Naive thymus-derived CD4-positive, alpha-beta T cell (primary cell): Measurements from ENCODE around the gene MYZAP. TPM values are rescaled to one million over a fixed set of nuclear protein-coding genes. Genes with fewer than 3 reads are reported as not detected.
"Not testable (repeated sequence)": the region's sequence is repeated elsewhere in the genome, so short reads cannot be mapped to it uniquely, and the experiment has no call there.

ENCODE experiments used
- ATAC-seq: fragments of 150-1000 bp; cut with Tn5 transposase; 2 replicates; pipeline ENCODE4 v1.10.0; 2021; ENCODE audit warnings: mild to moderate bottlenecking, moderate library complexity
- CTCF ChIA-PET: fragments of 350-600 bp; sonication (Branson Sonifier 250); formaldehyde crosslinking; loops from one replicate; lab custom pipeline; 2021; ENCODE audit warnings: antibody characterized with exemption; lab: Charles Lee
- POLR2A ChIA-PET: fragments of 350-600 bp; sonication (Branson Sonifier 250); formaldehyde crosslinking; loops from one replicate; lab custom pipeline; 2021; ENCODE audit warnings: antibody characterized with exemption, inconsistent platforms; lab: Charles Lee
- DNase-seq, 9 donors: peaks; one replicate each; pipeline versions ENCODE4 v3.0.0 to v3.0.0-alpha.2; 2020 to 2022; ENCODE audit warnings: mixed read lengths in 1 of 9
- H3K27ac ChIP-seq: one replicate; pipeline ENCODE4 v1.7.0; 2013; ENCODE audit warnings: mild to moderate bottlenecking, low read depth, low read length, moderate library complexity
- H3K27me3 ChIP-seq, 2 donors: one replicate each; pipeline ENCODE4 v1.7.0; 2013; ENCODE audit warnings: low read length in 2 of 2, mild to moderate bottlenecking in 2 of 2, moderate library complexity in 2 of 2; ENCODE audit not compliant: control insufficient read depth in 2 of 2, insufficient read depth in 2 of 2
- H3K36me3 ChIP-seq, 3 experiments: 1 replicate in 2 of 3; 2 replicates in 1 of 3; pipeline ENCODE4 v1.7.0; 2013; ENCODE audit warnings: low read length in 3 of 3, mild to moderate bottlenecking in 3 of 3, moderate library complexity in 1 of 3; ENCODE audit not compliant: insufficient read depth in 3 of 3, control insufficient read depth in 2 of 3
- H3K4me1 ChIP-seq, 2 donors: one replicate each; pipeline ENCODE4 v1.7.0; 2013; ENCODE audit warnings: low read length in 2 of 2, mild to moderate bottlenecking in 2 of 2, moderate library complexity in 1 of 2; ENCODE audit not compliant: control insufficient read depth in 2 of 2, insufficient read depth in 2 of 2
- H3K4me3 ChIP-seq: 2 replicates; pipeline ENCODE4 v1.7.0; 2013; ENCODE audit warnings: mild to moderate bottlenecking, low read length
- H3K9me3 ChIP-seq, 3 experiments: 1 replicate in 2 of 3; 2 replicates in 1 of 3; pipeline ENCODE4 v1.7.0; 2013; ENCODE audit warnings: low read length in 3 of 3; ENCODE audit not compliant: control insufficient read depth in 2 of 3
- H3K27ac Mint-ChIP-seq, 9 donors: one replicate each; pipeline ENCODE4 v1.8.0; 2020 to 2022; ENCODE audit warnings: mixed read lengths in 9 of 9, mild to moderate bottlenecking in 8 of 9, moderate library complexity in 5 of 9, inconsistent platforms in 2 of 9
- H3K27me3 Mint-ChIP-seq, 5 donors: one replicate each; pipeline ENCODE4 v1.8.0; 2021 to 2022; ENCODE audit warnings: mixed read lengths in 5 of 5, mild to moderate bottlenecking in 1 of 5
- H3K36me3 Mint-ChIP-seq, 5 donors: one replicate each; pipeline ENCODE4 v1.8.0; 2020 to 2022; ENCODE audit warnings: mixed read lengths in 5 of 5, mild to moderate bottlenecking in 3 of 5, inconsistent platforms in 1 of 5
- H3K4me1 Mint-ChIP-seq, 7 donors: one replicate each; pipeline ENCODE4 v1.8.0; 2020 to 2022; ENCODE audit warnings: mixed read lengths in 7 of 7, mild to moderate bottlenecking in 3 of 7, inconsistent platforms in 1 of 7
- H3K4me3 Mint-ChIP-seq, 10 donors: one replicate each; pipeline ENCODE4 v1.8.0; 2020 to 2022; ENCODE audit warnings: mild to moderate bottlenecking in 10 of 10, mixed read lengths in 10 of 10, moderate library complexity in 6 of 10, inconsistent platforms in 2 of 10
- H3K9me3 Mint-ChIP-seq, 11 donors: one replicate each; pipeline ENCODE4 v1.8.0; 2020 to 2022; ENCODE audit warnings: mixed read lengths in 11 of 11, mild to moderate bottlenecking in 4 of 11, inconsistent platforms in 1 of 11, moderate library complexity in 1 of 11
- intact Hi-C, 2 donors: fragments of 100-400 bp; cut with micrococcal nuclease; formaldehyde crosslinking; loops; one replicate each; pipeline ENCODE4 v1.15.1; 2023
- polyA plus RNA-seq, 2 donors: library from polyadenylated mRNA; unstranded; fragments of 300-500 nt; fragmentation: Illumina TruSeq; gene quantifications; one replicate each; pipeline ENCODE4 v1.2.3, GENCODE V29; 2021
- total RNA-seq, 6 experiments: library from RNA in 5 of 6; stranded (reverse) in 5 of 6; gene quantifications; 1 replicate in 5 of 6; 2 replicates in 1 of 6; pipeline ENCODE4 v1.2.3 and lab custom pipeline; 2021 to 2026

MYZAP gene
- total and polyA plus RNA-seq, 7 experiments from 2014 or later, result 1.1 to 9.7 (median 2.2) TPM; not detected in 1

- no peaks in the 10 kb centered on the region for H3K4me1 ChIP-seq
- DNase-seq (peak in 1 of 9 donors; percentile 22), ATAC-seq (no peak)
- intact Hi-C loops, result loop anchor here in 1 of 2 donors (1.0 kb wide), 1 partner anchor 51 kb away; no protein-coding TSS in a partner anchor
- Mint-ChIP-seq H3K4me1 (peaks cover 0 to 2% (median 0%) of the 10 kb centered on the region in 7 donors), H3K27ac (peak overlapping the region in 1 of 9 donors; percentile 62), H3K36me3 (peaks cover 0 to 4% (median 0%) of the 10 kb centered on the region in 5 donors), H3K4me3 (no peak overlapping the region), H3K27me3 (peaks cover 0 to 4% (median 0%) of the 10 kb centered on the region in 5 donors), H3K9me3 (no peaks in the 10 kb centered on the region)
- ChIA-PET CTCF (interaction anchor here (1.2 to 4.8 kb wide), 3 partner anchors 28 to 52 kb away, joined by 3 to 35 read pairs (median 3); no protein-coding TSS in a partner anchor), POLR2A (interaction anchor here (1.5 kb wide), 1 partner anchor 52 kb away, joined by 4 read pairs; no protein-coding TSS in a partner anchor)
- H3K27me3 ChIP-seq, result no peaks in the 10 kb centered on the region
- H3K4me3 ChIP-seq, result no peak overlapping the region
- H3K9me3 ChIP-seq, result no peaks in the 10 kb centered on the region
- no peaks in the 10 kb centered on the region for H3K36me3 ChIP-seq
- H3K27ac ChIP-seq, result no peak overlapping the region
These were observed 20.2 kb downstream of the MYZAP start for GRCh38 chr15:57611938-57612337.

GRCh38 chr15:57614241-57614640 lies 22.5 kb downstream of the MYZAP start:
- H3K4me3 Mint-ChIP-seq, result no peak overlapping the region
- no peak for ATAC-seq
- Histone ChIP-seq H3K4me3 (no peak overlapping the region), H3K36me3 (no peaks in the 10 kb centered on the region), H3K27ac (no peak overlapping the region), H3K27me3 (no peaks in the 10 kb centered on the region), H3K4me1 (no peaks in the 10 kb centered on the region), H3K9me3 (no peaks in the 10 kb centered on the region)
- no peak for DNase-seq
- peaks cover 0 to 2% (median 0%) of the 10 kb centered on the region in 7 donors for H3K4me1 Mint-ChIP-seq
- peaks cover 0 to 7% (median 0%) of the 10 kb centered on the region in 5 donors for H3K36me3 Mint-ChIP-seq
- POLR2A ChIA-PET, result no interaction called here
- no peak overlapping the region for H3K27ac Mint-ChIP-seq
- peaks cover 0 to 4% (median 0%) of the 10 kb centered on the region in 5 donors for H3K27me3 Mint-ChIP-seq
- CTCF ChIA-PET, result interaction anchor here (1.0 to 4.8 kb wide), 2 partner anchors 54 kb away, joined by 3 to 35 read pairs; no protein-coding TSS in a partner anchor
- intact Hi-C loops, result no loop called here
- no peaks in the 10 kb centered on the region for H3K9me3 Mint-ChIP-seq

- DNase-seq, H3K4me3 Mint-ChIP-seq, H3K4me1 Mint-ChIP-seq, intact Hi-C loops, H3K27me3 Mint-ChIP-seq, H3K36me3 ChIP-seq, H3K27ac Mint-ChIP-seq, CTCF ChIA-PET, H3K9me3 Mint-ChIP-seq, H3K4me1 ChIP-seq, H3K27me3 ChIP-seq, POLR2A ChIA-PET, ATAC-seq, H3K4me3 ChIP-seq, H3K9me3 ChIP-seq, H3K27ac ChIP-seq: not testable (repeated sequence)
- H3K36me3 Mint-ChIP-seq, result peaks cover 0 to 15% (median 0%) of the 10 kb centered on the region in 5 donors
These were observed 24.3 kb downstream of the MYZAP start for GRCh38 chr15:57615951-57616496.

DNA sequence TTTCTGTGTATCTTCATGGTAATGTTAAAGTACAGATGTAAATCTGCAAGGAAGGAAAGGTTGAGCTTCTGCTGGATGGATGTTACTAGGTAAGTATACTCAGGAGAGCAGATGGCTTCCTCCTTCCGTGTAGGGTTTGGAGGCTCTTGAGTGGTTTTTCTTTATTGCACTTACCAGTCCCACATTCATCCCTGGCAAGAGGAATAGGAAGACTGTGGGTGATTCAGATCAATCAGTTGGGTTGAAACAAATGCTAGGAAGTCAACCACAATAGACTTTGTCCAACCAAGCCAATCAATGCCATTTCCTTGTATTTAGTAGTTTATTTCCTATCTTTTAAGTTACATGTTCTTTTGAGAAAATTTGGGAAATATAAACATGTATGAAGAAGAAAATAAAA lies 26.6 kb downstream of the MYZAP start:
- Mint-ChIP-seq H3K4me3 (no peak overlapping the region), H3K27me3 (peaks cover 0 to 4% (median 0%) of the 10 kb centered on the region in 5 donors), H3K36me3 (peaks cover 0 to 20% (median 8%) of the 10 kb centered on the region in 5 donors), H3K9me3 (no peaks in the 10 kb centered on the region), H3K27ac (no peak overlapping the region), H3K4me1 (peaks cover 0 to 2% (median 0%) of the 10 kb centered on the region in 7 donors)
- Histone ChIP-seq H3K36me3 (no peaks in the 10 kb centered on the region), H3K27me3 (no peaks in the 10 kb centered on the region), H3K27ac (no peak overlapping the region), H3K9me3 (no peaks in the 10 kb centered on the region), H3K4me1 (no peaks in the 10 kb centered on the region), H3K4me3 (no peak overlapping the region)
- intact Hi-C loops, result no loop called here
- DNase-seq (no peak), ATAC-seq (no peak)
- CTCF ChIA-PET, result no interaction called here
- POLR2A ChIA-PET, result interaction anchor here (1.0 kb wide), 1 partner anchor 13 kb away, joined by 3 read pairs; no protein-coding TSS in a partner anchor

DNA sequence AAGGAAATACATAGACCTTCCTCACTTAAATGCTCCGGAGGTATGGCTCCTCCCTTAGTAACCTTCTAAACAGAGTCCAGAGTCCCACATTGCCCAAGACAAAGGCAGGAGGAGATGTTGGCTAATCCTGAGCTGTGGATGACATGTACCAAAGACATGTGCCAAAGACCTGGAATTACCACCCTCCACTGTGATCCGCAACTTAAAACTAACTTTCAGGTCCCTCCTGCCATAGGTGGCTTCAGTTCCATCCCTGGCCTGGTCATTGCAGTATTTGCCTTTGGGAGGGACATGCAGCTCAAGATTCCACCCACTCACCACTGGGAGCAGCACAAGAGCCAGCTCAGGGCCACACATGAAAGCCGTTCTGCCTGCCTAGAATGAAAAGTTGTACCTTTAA lies 28.0 kb downstream of the MYZAP start:
- H3K4me1 Mint-ChIP-seq, result peaks cover 0 to 1% (median 0%) of the 10 kb centered on the region in 7 donors
- no peaks in the 10 kb centered on the region for H3K36me3 ChIP-seq
- CTCF ChIA-PET, result no interaction called here
- H3K27me3 Mint-ChIP-seq, result peaks cover 0 to 4% (median 0%) of the 10 kb centered on the region in 5 donors
- H3K4me3 Mint-ChIP-seq, result no peak overlapping the region
- intact Hi-C loops, result no loop called here
- H3K9me3 ChIP-seq, result no peaks in the 10 kb centered on the region
- peaks cover 0 to 20% (median 7%) of the 10 kb centered on the region in 5 donors for H3K36me3 Mint-ChIP-seq
- POLR2A ChIA-PET, result no interaction called here
- no peaks in the 10 kb centered on the region for H3K27me3 ChIP-seq
- DNase-seq (no peak), ATAC-seq (no peak)
- H3K4me3 ChIP-seq, result no peak overlapping the region
- peak overlapping the region in 1 of 9 donors; percentile 26 for H3K27ac Mint-ChIP-seq
- H3K4me1 ChIP-seq, result no peaks in the 10 kb centered on the region
- H3K27ac ChIP-seq, result no peak overlapping the region
- H3K9me3 Mint-ChIP-seq, result no peaks in the 10 kb centered on the region

GRCh38 chr15:57624730-57625129 lies 33.0 kb downstream of the MYZAP start:
- DNase-seq, result no peak
- Histone ChIP-seq H3K27me3 (no peaks in the 10 kb centered on the region), H3K36me3 (no peaks in the 10 kb centered on the region), H3K4me1 (no peaks in the 10 kb centered on the region), H3K9me3 (no peaks in the 10 kb centered on the region), H3K27ac (no peak overlapping the region), H3K4me3 (no peak overlapping the region)
- no peak overlapping the region for H3K4me3 Mint-ChIP-seq
- ATAC-seq, result no peak
- H3K36me3 Mint-ChIP-seq, result peaks cover 0 to 32% (median 8%) of the 10 kb centered on the region in 5 donors
- peaks cover 0 to 6% (median 0%) of the 10 kb centered on the region in 7 donors for H3K4me1 Mint-ChIP-seq
- CTCF ChIA-PET, result no interaction called here
- intact Hi-C loops, result no loop called here
- H3K9me3 Mint-ChIP-seq, result no peaks in the 10 kb centered on the region
- peaks cover 0 to 5% (median 0%) of the 10 kb centered on the region in 5 donors for H3K27me3 Mint-ChIP-seq
- POLR2A ChIA-PET, result interaction anchor here (0.5 kb wide), 1 partner anchor 650 kb away, joined by 3 read pairs; no protein-coding TSS in a partner anchor
- H3K27ac Mint-ChIP-seq, result peak overlapping the region in 1 of 9 donors; percentile 59
